ENCODE data around the gene LHX2. TPM values are rescaled to one million over a fixed set of nuclear protein-coding genes. Genes with fewer than 3 reads are reported as not detected.

Gene LHX2
- total and polyA plus RNA-seq, 2 experiments from 2014 or later, result not detected

- WGBS, 2 experiments (ENCODE audit: low coverage in 1 of 2, low lambda C conversion rate in 2 of 2, missing lambda C conversion rate in 2 of 2), result 64 to 69% methylated on average over 2 of the region's 2 CpGs
- no peak overlapping the region for H3K4me2 ChIP-seq (ENCODE audit: unreplicated experiment)
- no peak overlapping the region for H3K9ac ChIP-seq
- no peak overlapping the region for H2AFZ ChIP-seq
- H3K36me3 ChIP-seq (ENCODE audit: low read depth), result no peaks in the 10 kb centered on the region
- peaks cover 19% of the 10 kb centered on the region for H3F3A ChIP-seq (ENCODE audit: insufficient read depth)
- peaks cover 21% of the 10 kb centered on the region; the same call in 1 of the 2 replicates for H3K27me3 ChIP-seq (replicated peaks; ENCODE audit: insufficient read depth)
- no peak overlapping the region for H3K27ac ChIP-seq
- no peak for DNase-seq
- H3K4me1 ChIP-seq (ENCODE audit: insufficient read depth), result peaks cover 22% of the 10 kb centered on the region
- in situ Hi-C loops (cut with MboI), result no loop called here
- no peaks in the 10 kb centered on the region for H3K9me2 ChIP-seq (ENCODE audit: insufficient read depth)
- H3K79me2 ChIP-seq (ENCODE audit: insufficient read depth), result no peaks in the 10 kb centered on the region
- TF ChIP-seq EZH2 (IDR thresholded peaks at IDR 0.05; ENCODE audit: insufficient read depth, poor library complexity, severe bottlenecking) (no peak), EZH2phosphoT487 (IDR thresholded peaks at IDR 0.05; ENCODE audit: insufficient read depth, low read depth) (no peak)
- no peaks in the 10 kb centered on the region for H3K9me3 ChIP-seq (ENCODE audit: low read depth)
- H3K4me3 ChIP-seq, result no peak overlapping the region
- H4K20me1 ChIP-seq (ENCODE audit: insufficient read depth), result no peaks in the 10 kb centered on the region
Measured at GRCh38 chr9:124082622-124083021, 71.1 kb downstream of the LHX2 start.

Other genes with a start within 250 kb of the LHX2 start
- 16.4 and 22.3 TPM in 2 replicates for gene DENND1A, start 81.6 kb upstream of the LHX2 start, total RNA-seq (2014; rRNA removed; shearing (Covaris generic))
- 13.2 and 15.3 TPM in 2 replicates for gene DENND1A, start 81.6 kb upstream of the LHX2 start, polyA plus RNA-seq (2016; fragmentation: Nextera tagmentation; extraction: Ambion mirVana)
- gene NEK6, start 246.2 kb downstream of the LHX2 start, total RNA-seq (2014; rRNA removed; shearing (Covaris generic)), result 33.0 and 43.7 TPM in 2 replicates
- 69.6 and 69.7 TPM in 2 replicates for gene NEK6, start 246.2 kb downstream of the LHX2 start, polyA plus RNA-seq (2016; fragmentation: Nextera tagmentation; extraction: Ambion mirVana)

Measured in GM23248 (cell line).